HepG2 (cell line): ENCODE data around the gene FIZ1. TPM values are rescaled to one million over a fixed set of nuclear protein-coding genes. Genes with fewer than 3 reads are reported as not detected.
A peak's percentile ranks its signal among the peaks of the same experiment; 100 is the strongest.

ENCODE experiments used
- AKNA ChIP-seq: sonication (generic); formaldehyde crosslinking; IDR thresholded peaks from 2 replicates; pipeline ENCODE4 v1.4.0; 2020; ENCODE audit warnings: missing genetic modification reagents, borderline replicate concordance
- BATF2 ChIP-seq: sonication (generic); formaldehyde crosslinking; IDR thresholded peaks from 2 replicates; pipeline ENCODE4 v1.8.0; 2022; ENCODE audit warnings: mild to moderate bottlenecking, missing genetic modification reagents, moderate library complexity
- FOXJ3 ChIP-seq: sonication (generic); formaldehyde crosslinking; IDR thresholded peaks from 2 replicates; pipeline ENCODE4 v1.4.0; 2020; ENCODE audit warnings: missing genetic modification reagents, mild to moderate bottlenecking, borderline replicate concordance
- GTF2F1 ChIP-seq: fragments of 150-350 bp; IDR thresholded peaks from 2 replicates; pipeline ENCODE4 v1.6.1; 2014; ENCODE audit warnings: low read length
- HDAC2 ChIP-seq: sonication (generic); formaldehyde crosslinking; IDR thresholded peaks from 2 replicates; pipeline ENCODE4 v1.4.0; 2020; ENCODE audit warnings: missing genetic modification reagents
- IKZF4 ChIP-seq: sonication (generic); formaldehyde crosslinking; IDR thresholded peaks from 2 replicates; pipeline ENCODE4 v1.5.1; 2020; ENCODE audit warnings: borderline replicate concordance, mild to moderate bottlenecking, low read depth, missing genetic modification reagents; ENCODE audit errors: not compliant biosample characterization
- MZF1 ChIP-seq: sonication (generic); formaldehyde crosslinking; IDR thresholded peaks from 2 replicates; pipeline ENCODE4 v1.8.1; 2023; ENCODE audit warnings: mild to moderate bottlenecking, missing genetic modification reagents, borderline replicate concordance
- NFRKB ChIP-seq: fragments of 450-650 bp; IDR thresholded peaks from 2 replicates; pipeline ENCODE4 v1.6.1; 2017
- NR3C1 ChIP-seq: sonication (generic); formaldehyde crosslinking; IDR thresholded peaks from 2 replicates; pipeline ENCODE4 v1.4.0; 2020; ENCODE audit warnings: missing genetic modification reagents
- PAXIP1 ChIP-seq: sonication (generic); formaldehyde crosslinking; conservative IDR thresholded peaks from 2 replicates; pipeline ENCODE4 v1.4.0; 2020; ENCODE audit warnings: mild to moderate bottlenecking, missing genetic modification reagents, moderate library complexity
- RBAK ChIP-seq: sonication (generic); formaldehyde crosslinking; IDR thresholded peaks from 2 replicates; pipeline ENCODE4 v1.5.1; 2020; ENCODE audit warnings: mild to moderate bottlenecking, missing genetic modification reagents
- SRF ChIP-seq: IDR thresholded peaks from 2 replicates; pipeline ENCODE4 v1.6.1; 2011; ENCODE audit warnings: mild to moderate bottlenecking, low read depth, low read length, moderate library complexity
- ZNF207 ChIP-seq: fragments of 450-650 bp; IDR thresholded peaks from 2 replicates; pipeline ENCODE4 v1.6.1; 2016; ENCODE audit warnings: antibody characterized with exemption, borderline replicate concordance
- ZNF276 ChIP-seq: sonication (generic); formaldehyde crosslinking; IDR thresholded peaks from 2 replicates; pipeline ENCODE4 v1.4.0; 2020; ENCODE audit warnings: mild to moderate bottlenecking, low read depth, missing genetic modification reagents
- ZNF556 ChIP-seq: sonication (generic); formaldehyde crosslinking; IDR thresholded peaks from 2 replicates; pipeline ENCODE4 v1.4.0; 2020; ENCODE audit warnings: mild to moderate bottlenecking, missing genetic modification reagents, borderline replicate concordance
- ZNF674 ChIP-seq: sonication (generic); formaldehyde crosslinking; IDR thresholded peaks from 2 replicates; pipeline ENCODE4 v1.5.0; 2020; ENCODE audit warnings: low read depth, mild to moderate bottlenecking, missing genetic modification reagents
- ZNF747 ChIP-seq: sonication (generic); formaldehyde crosslinking; IDR thresholded peaks from 2 replicates; pipeline ENCODE4 v1.8.1; 2023; ENCODE audit warnings: missing genetic modification reagents, mild to moderate bottlenecking, borderline replicate concordance
- ZNF782 ChIP-seq: sonication (generic); formaldehyde crosslinking; IDR thresholded peaks from 2 replicates; pipeline ENCODE4 v1.4.0; 2020; ENCODE audit warnings: missing genetic modification reagents, mild to moderate bottlenecking, borderline replicate concordance
- ZSCAN29 ChIP-seq: sonication (generic); formaldehyde crosslinking; conservative IDR thresholded peaks from 2 replicates; pipeline ENCODE4 v1.4.0; 2020; ENCODE audit warnings: mild to moderate bottlenecking, missing genetic modification reagents
- polyA plus RNA-seq, 8 experiments: library from polyadenylated mRNA; depleted of rRNA in 3 of 8; stranded (reverse) in 7 of 8; unstranded in 1 of 8; fragments of >200 nt; fragmentation: Illumina TruSeq in 4 of 8; extraction: Trizol in 4 of 8; gene quantifications; 2 replicates each; pipeline versions ENCODE4 v1.2.1 to v1.2.3, GENCODE V29; 2011 to 2016; ENCODE audit warnings: low read depth in 4 of 8, missing spikeins in 1 of 8, mixed read lengths in 1 of 8; ENCODE audit not compliant: insufficient read depth in 1 of 8
- total RNA-seq, 5 experiments: library from RNA; depleted of rRNA; stranded (reverse); fragments of >200 nt; fragmentation: Illumina TruSeq; extraction: Trizol; gene quantifications; 2 replicates each; pipeline ENCODE4 v1.2.3, GENCODE V29; 2016; ENCODE audit warnings: low read depth in 1 of 5

The FIZ1 gene
- total and polyA plus RNA-seq, 2 of the 13 experiments (the other 11 are each of a cell fraction or from before 2014, with no cell fraction given): 3.6 to 5.9 TPM

- TF ChIP-seq BATF2 (CRISPR knock-in tag) (no peak), NFRKB (peak; percentile 66), ZNF782 (CRISPR knock-in tag) (no peak; the same call in 1 of the 2 replicates), ZSCAN29 (CRISPR knock-in tag) (no peak; the same call in 1 of the 2 replicates), ZNF556 (CRISPR knock-in tag) (no peak; the same call in 1 of the 2 replicates), PAXIP1 (CRISPR knock-in tag) (peak; percentile 67; the same call in 1 of the 2 replicates), ZNF276 (CRISPR knock-in tag) (no peak), SRF (no peak), ZNF747 (CRISPR knock-in tag) (no peak), GTF2F1 (no peak), NR3C1 (CRISPR knock-in tag) (no peak), AKNA (CRISPR knock-in tag) (no peak), RBAK (CRISPR knock-in tag) (no peak), IKZF4 (CRISPR knock-in tag) (no peak), MZF1 (CRISPR knock-in tag) (no peak), ZNF674 (CRISPR knock-in tag) (no peak), HDAC2 (CRISPR knock-in tag) (no peak), ZNF207 (no peak), FOXJ3 (CRISPR knock-in tag) (0 out of 2 replicates have a peak, but pooled peaks have one; percentile 19)
These were observed at the start of gene FIZ1 (continued) for GRCh38 chr19:55599468-55599841.
